GM23338 (cell line): ENCODE data around the gene COX11. TPM values are rescaled to one million over a fixed set of nuclear protein-coding genes. Genes with fewer than 3 reads are reported as not detected.

Source experiments
- ATAC-seq: fragments of 200-7000 bp; cut with Tn5 transposase; 3 replicates; pipeline ENCODE4 v1.9.1; 2020
- DNase-seq: peaks from one replicate; pipeline ENCODE4 v3.0.0-alpha.2; 2015; ENCODE audit warnings: low spot score
- H2AFZ ChIP-seq: fragments of 200-600 bp; sonication (generic); 2 replicates; pipeline ENCODE4 v1.8.0; 2016; ENCODE audit warnings: antibody characterized with exemption, mild to moderate bottlenecking, moderate library complexity
- H3F3A ChIP-seq: fragments of 200-600 bp; sonication (generic); replicated peaks from 2 replicates; pipeline ENCODE4 v1.8.0; 2017; ENCODE audit warnings: antibody characterized with exemption, mixed run types, low read depth
- H3K27ac ChIP-seq: fragments of 200-600 bp; sonication (generic); 2 replicates; pipeline ENCODE4 v1.6.1; 2016; ENCODE audit warnings: low read depth
- H3K27me3 ChIP-seq: fragments of 200-600 bp; sonication (generic); 2 replicates; pipeline ENCODE4 v1.8.0; 2016; ENCODE audit warnings: mild to moderate bottlenecking, mixed run types, moderate library complexity; ENCODE audit not compliant: insufficient read depth
- H3K36me3 ChIP-seq: fragments of 200-600 bp; sonication (generic); 2 replicates; pipeline ENCODE4 v1.8.0; 2016; ENCODE audit warnings: mild to moderate bottlenecking; ENCODE audit not compliant: insufficient read depth
- H3K4me1 ChIP-seq: fragments of 200-600 bp; sonication (generic); 2 replicates; pipeline ENCODE4 v1.8.0; 2016; ENCODE audit warnings: mild to moderate bottlenecking, moderate library complexity; ENCODE audit not compliant: insufficient read depth
- H3K4me2 ChIP-seq: fragments of 200-600 bp; sonication (generic); 2 replicates; pipeline ENCODE4 v1.7.1; 2017; ENCODE audit warnings: mixed run types
- H3K4me3 ChIP-seq: fragments of 200-600 bp; sonication (generic); 2 replicates; pipeline ENCODE4 v1.6.1; 2016; ENCODE audit warnings: mixed run types
- H3K79me2 ChIP-seq: fragments of 200-600 bp; sonication (generic); replicated peaks from 2 replicates; pipeline ENCODE4 v1.8.0; 2017; ENCODE audit warnings: mild to moderate bottlenecking; ENCODE audit not compliant: insufficient read depth
- H3K9me2 ChIP-seq: fragments of 200-600 bp; sonication (generic); 2 replicates; pipeline ENCODE4 v1.8.0; 2017; ENCODE audit not compliant: insufficient read depth
- H4K20me1 ChIP-seq: fragments of 200-600 bp; sonication (generic); replicated peaks from 2 replicates; pipeline ENCODE4 v1.8.0; 2017; ENCODE audit warnings: mild to moderate bottlenecking; ENCODE audit not compliant: insufficient read depth
- H3K27ac Mint-ChIP-seq: 2 replicates; pipeline ENCODE4 v1.8.0; 2020; ENCODE audit warnings: inconsistent platforms, mild to moderate bottlenecking, moderate library complexity, mixed read lengths
- H3K27me3 Mint-ChIP-seq: 3 replicates; pipeline ENCODE4 v1.8.0; 2022; ENCODE audit warnings: low read depth, mild to moderate bottlenecking, moderate library complexity, mixed read lengths, inconsistent platforms; ENCODE audit not compliant: insufficient read depth, poor library complexity
- H3K36me3 Mint-ChIP-seq: 3 replicates; pipeline ENCODE4 v1.8.0; 2021; ENCODE audit warnings: low read depth, mild to moderate bottlenecking, inconsistent platforms, moderate library complexity, mixed read lengths
- H3K4me1 Mint-ChIP-seq: 3 replicates; pipeline ENCODE4 v1.8.0; 2020; ENCODE audit warnings: mild to moderate bottlenecking, inconsistent platforms, mixed read lengths
- H3K4me3 Mint-ChIP-seq: 3 replicates; pipeline ENCODE4 v1.8.0; 2021; ENCODE audit warnings: moderate library complexity, mild to moderate bottlenecking, inconsistent platforms, mixed read lengths
- H3K9me3 Mint-ChIP-seq: 3 replicates; pipeline ENCODE4 v1.8.0; 2020; ENCODE audit warnings: moderate library complexity, mild to moderate bottlenecking, inconsistent platforms, mixed read lengths
- CREB1 ChIP-seq: fragments of 250-450 bp; sonication (Bioruptor Pico); IDR thresholded peaks from 2 replicates; pipeline ENCODE4 v1.5.0; 2020; ENCODE audit warnings: low read depth, mild to moderate bottlenecking, moderate library complexity
- EZH2 ChIP-seq: fragments of 200-600 bp; sonication (generic); IDR thresholded peaks from one replicate; pipeline ENCODE4 v1.8.0; 2017; ENCODE audit warnings: antibody characterized with exemption, mild to moderate bottlenecking, low read depth; ENCODE audit not compliant: unreplicated experiment
- POLR2AphosphoS5 ChIP-seq: IDR thresholded peaks from 2 replicates; pipeline ENCODE4 v1.6.1; 2016; ENCODE audit warnings: antibody characterized with exemption, low read depth
- STAT1 ChIP-seq: IDR thresholded peaks from one replicate; pipeline ENCODE4 v1.6.1; 2016; ENCODE audit warnings: antibody characterized with exemption; ENCODE audit not compliant: unreplicated experiment
- ZNF114 ChIP-seq: fragments of 250-450 bp; sonication (Bioruptor Pico); IDR thresholded peaks from 2 replicates; pipeline ENCODE4 v1.5.0; 2020; ENCODE audit warnings: mild to moderate bottlenecking, moderate library complexity
- polyA plus RNA-seq: library from polyadenylated mRNA; unstranded; fragments of >200 nt; fragmentation: Nextera tagmentation; extraction: Ambion mirVana; gene quantifications from 2 replicates; pipeline ENCODE4 v1.2.1, GENCODE V29; 2016
- total RNA-seq: library from RNA; depleted of rRNA; stranded (reverse); fragments of >200 nt; shearing (Covaris generic); gene quantifications from 2 replicates; pipeline ENCODE4 v1.2.3, GENCODE V29; 2014
- TF ChIP-seq, protein P1 (sequence below): fragments of 250-450 bp; sonication (Bioruptor Pico); IDR thresholded peaks from 2 replicates; pipeline ENCODE4 v1.5.0; 2020; ENCODE audit warnings: mild to moderate bottlenecking, moderate library complexity
- TF ChIP-seq, protein P2 (sequence below): IDR thresholded peaks from one replicate; pipeline ENCODE4 v1.6.1; 2018; ENCODE audit warnings: antibody characterized with exemption; ENCODE audit not compliant: unreplicated experiment

Gene COX11
- total and polyA plus RNA-seq, 2 experiments from 2014 or later, result 53.7 to 56.7 TPM

DNA sequence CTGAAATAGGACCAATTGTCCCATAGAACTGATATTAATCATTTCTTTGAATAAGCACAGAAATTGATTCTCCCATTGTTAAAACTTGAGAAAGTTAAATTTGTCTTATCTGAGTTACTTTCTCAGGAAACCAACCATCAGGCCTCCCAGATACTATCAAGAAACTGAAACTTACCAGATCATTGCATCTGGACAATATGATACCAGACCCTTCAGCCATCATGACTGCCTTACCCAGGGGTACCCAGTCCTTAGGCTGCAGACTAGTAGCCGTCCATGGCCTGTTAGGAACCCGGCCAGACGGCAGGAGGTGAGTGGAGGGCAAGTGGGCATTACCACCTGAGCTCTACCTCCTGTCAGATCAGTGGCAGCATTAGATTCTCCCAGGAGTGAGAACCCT, 7.9 kb upstream of the COX11 start (continued):
- TF ChIP-seq CREB1 (CRISPR knock-in tag) (no peak), ZNF114 (CRISPR knock-in tag) (no peak), EZH2 (no peak), POLR2AphosphoS5 (no peak), STAT1 (no peak)
- TF ChIP-seq, protein P1, sequence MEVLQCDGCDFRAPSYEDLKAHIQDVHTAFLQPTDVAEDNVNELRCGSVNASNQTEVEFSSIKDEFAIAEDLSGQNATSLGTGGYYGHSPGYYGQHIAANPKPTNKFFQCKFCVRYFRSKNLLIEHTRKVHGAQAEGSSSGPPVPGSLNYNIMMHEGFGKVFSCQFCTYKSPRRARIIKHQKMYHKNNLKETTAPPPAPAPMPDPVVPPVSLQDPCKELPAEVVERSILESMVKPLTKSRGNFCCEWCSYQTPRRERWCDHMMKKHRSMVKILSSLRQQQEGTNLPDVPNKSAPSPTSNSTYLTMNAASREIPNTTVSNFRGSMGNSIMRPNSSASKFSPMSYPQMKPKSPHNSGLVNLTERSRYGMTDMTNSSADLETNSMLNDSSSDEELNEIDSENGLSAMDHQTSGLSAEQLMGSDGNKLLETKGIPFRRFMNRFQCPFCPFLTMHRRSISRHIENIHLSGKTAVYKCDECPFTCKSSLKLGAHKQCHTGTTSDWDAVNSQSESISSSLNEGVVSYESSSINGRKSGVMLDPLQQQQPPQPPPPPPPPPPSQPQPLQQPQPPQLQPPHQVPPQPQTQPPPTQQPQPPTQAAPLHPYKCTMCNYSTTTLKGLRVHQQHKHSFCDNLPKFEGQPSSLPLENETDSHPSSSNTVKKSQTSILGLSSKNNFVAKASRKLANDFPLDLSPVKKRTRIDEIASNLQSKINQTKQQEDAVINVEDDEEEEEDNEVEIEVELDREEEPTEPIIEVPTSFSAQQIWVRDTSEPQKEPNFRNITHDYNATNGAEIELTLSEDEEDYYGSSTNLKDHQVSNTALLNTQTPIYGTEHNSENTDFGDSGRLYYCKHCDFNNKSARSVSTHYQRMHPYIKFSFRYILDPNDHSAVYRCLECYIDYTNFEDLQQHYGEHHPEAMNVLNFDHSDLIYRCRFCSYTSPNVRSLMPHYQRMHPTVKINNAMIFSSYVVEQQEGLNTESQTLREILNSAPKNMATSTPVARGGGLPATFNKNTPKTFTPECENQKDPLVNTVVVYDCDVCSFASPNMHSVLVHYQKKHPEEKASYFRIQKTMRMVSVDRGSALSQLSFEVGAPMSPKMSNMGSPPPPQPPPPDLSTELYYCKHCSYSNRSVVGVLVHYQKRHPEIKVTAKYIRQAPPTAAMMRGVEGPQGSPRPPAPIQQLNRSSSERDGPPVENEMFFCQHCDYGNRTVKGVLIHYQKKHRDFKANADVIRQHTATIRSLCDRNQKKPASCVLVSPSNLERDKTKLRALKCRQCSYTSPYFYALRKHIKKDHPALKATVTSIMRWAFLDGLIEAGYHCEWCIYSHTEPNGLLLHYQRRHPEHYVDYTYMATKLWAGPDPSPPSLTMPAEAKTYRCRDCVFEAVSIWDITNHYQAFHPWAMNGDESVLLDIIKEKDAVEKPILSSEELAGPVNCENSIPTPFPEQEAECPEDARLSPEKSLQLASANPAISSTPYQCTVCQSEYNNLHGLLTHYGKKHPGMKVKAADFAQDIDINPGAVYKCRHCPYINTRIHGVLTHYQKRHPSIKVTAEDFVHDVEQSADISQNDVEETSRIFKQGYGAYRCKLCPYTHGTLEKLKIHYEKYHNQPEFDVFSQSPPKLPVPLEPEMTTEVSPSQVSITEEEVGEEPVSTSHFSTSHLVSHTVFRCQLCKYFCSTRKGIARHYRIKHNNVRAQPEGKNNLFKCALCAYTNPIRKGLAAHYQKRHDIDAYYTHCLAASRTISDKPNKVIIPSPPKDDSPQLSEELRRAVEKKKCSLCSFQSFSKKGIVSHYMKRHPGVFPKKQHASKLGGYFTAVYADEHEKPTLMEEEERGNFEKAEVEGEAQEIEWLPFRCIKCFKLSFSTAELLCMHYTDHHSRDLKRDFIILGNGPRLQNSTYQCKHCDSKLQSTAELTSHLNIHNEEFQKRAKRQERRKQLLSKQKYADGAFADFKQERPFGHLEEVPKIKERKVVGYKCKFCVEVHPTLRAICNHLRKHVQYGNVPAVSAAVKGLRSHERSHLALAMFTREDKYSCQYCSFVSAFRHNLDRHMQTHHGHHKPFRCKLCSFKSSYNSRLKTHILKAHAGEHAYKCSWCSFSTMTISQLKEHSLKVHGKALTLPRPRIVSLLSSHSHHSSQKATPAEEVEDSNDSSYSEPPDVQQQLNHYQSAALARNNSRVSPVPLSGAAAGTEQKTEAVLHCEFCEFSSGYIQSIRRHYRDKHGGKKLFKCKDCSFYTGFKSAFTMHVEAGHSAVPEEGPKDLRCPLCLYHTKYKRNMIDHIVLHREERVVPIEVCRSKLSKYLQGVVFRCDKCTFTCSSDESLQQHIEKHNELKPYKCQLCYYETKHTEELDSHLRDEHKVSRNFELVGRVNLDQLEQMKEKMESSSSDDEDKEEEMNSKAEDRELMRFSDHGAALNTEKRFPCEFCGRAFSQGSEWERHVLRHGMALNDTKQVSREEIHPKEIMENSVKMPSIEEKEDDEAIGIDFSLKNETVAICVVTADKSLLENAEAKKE (CRISPR knock-in tag), result no peak

DNA sequence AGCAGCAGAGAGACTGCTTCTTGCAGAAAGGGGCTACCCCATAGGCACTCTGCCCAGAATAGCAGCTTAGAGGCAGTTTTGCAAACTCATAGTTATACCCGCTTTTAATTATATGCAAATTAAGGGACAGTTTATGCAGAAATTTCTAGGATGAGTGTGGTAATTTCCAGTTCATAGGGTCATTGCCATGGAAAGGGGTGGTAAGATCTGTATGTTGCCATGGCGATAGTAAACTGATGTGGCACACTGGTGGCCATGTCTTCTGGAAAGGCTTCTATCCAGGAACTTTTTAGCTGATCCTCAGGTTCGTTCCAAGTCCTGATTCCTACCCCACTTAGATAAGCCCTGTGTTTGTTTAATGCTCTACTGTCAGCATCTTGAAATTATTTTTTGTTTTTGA, 6.3 kb upstream of the COX11 start:
- peaks cover 11% of the 10 kb centered on the region for H3K9me3 Mint-ChIP-seq
- Histone ChIP-seq H3K4me3 (no peak overlapping the region), H2AFZ (no peak overlapping the region), H3K4me1 (peaks cover under 1% of the 10 kb centered on the region; the same call in 1 of the 2 replicates), H3K4me2 (no peak overlapping the region), H3K9me2 (no peaks in the 10 kb centered on the region), H3K36me3 (no peaks in the 10 kb centered on the region), H3K27me3 (no peaks in the 10 kb centered on the region), H3K27ac (no peak overlapping the region), H4K20me1 (no peaks in the 10 kb centered on the region), H3F3A (no peaks in the 10 kb centered on the region), H3K79me2 (peaks cover 97% of the 10 kb centered on the region)
- peaks cover 3% of the 10 kb centered on the region for H3K27me3 Mint-ChIP-seq
- ATAC-seq (no peak), DNase-seq (no peak)
- H3K4me3 Mint-ChIP-seq, result no peak overlapping the region
- H3K4me1 Mint-ChIP-seq, result no peaks in the 10 kb centered on the region; the same call in 2 of the 3 replicates
- H3K27ac Mint-ChIP-seq, result no peak overlapping the region
- peaks cover 22% of the 10 kb centered on the region for H3K36me3 Mint-ChIP-seq
- TF ChIP-seq, protein P2, sequence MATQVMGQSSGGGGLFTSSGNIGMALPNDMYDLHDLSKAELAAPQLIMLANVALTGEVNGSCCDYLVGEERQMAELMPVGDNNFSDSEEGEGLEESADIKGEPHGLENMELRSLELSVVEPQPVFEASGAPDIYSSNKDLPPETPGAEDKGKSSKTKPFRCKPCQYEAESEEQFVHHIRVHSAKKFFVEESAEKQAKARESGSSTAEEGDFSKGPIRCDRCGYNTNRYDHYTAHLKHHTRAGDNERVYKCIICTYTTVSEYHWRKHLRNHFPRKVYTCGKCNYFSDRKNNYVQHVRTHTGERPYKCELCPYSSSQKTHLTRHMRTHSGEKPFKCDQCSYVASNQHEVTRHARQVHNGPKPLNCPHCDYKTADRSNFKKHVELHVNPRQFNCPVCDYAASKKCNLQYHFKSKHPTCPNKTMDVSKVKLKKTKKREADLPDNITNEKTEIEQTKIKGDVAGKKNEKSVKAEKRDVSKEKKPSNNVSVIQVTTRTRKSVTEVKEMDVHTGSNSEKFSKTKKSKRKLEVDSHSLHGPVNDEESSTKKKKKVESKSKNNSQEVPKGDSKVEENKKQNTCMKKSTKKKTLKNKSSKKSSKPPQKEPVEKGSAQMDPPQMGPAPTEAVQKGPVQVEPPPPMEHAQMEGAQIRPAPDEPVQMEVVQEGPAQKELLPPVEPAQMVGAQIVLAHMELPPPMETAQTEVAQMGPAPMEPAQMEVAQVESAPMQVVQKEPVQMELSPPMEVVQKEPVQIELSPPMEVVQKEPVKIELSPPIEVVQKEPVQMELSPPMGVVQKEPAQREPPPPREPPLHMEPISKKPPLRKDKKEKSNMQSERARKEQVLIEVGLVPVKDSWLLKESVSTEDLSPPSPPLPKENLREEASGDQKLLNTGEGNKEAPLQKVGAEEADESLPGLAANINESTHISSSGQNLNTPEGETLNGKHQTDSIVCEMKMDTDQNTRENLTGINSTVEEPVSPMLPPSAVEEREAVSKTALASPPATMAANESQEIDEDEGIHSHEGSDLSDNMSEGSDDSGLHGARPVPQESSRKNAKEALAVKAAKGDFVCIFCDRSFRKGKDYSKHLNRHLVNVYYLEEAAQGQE, result no peak
- TF ChIP-seq STAT1 (no peak), POLR2AphosphoS5 (no peak), CREB1 (CRISPR knock-in tag) (no peak)
